ENCODE data around the gene ASPG. TPM values are rescaled to one million over a fixed set of nuclear protein-coding genes. Genes with fewer than 3 reads are reported as not detected.

The ASPG gene
- total RNA-seq, 1 experiment from 2014 or later, result 0.51 TPM

DNA sequence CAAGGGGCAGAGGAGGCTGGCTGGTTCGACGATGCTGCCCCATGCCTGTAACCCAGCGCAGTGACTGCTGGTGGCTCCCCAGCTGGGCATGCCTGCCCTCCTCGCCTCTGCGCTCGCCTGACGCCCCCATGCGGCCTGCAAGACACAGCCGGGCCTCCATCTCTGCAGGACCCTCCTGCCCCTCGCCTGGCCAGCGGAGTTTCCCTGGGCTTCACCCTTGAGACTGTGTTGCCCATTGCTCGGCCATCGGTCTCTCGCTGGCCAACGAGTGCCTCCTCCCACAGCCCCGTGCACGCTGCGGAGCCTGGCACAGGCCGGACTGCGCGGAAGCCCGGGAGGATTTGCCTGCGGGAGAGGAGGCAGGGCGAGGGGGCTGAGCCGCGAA, 17.6 kb downstream of the ASPG start:
- Histone ChIP-seq H3K27ac (no peak overlapping the region), H3K36me3 (no peaks in the 10 kb centered on the region), H3K4me1 (peaks cover 11% of the 10 kb centered on the region), H3K27me3 (peaks cover 20% of the 10 kb centered on the region), H3K9me3 (replicated peaks) (no peaks in the 10 kb centered on the region), H3K4me3 (no peak overlapping the region)
- no peak for DNase-seq

DNA sequence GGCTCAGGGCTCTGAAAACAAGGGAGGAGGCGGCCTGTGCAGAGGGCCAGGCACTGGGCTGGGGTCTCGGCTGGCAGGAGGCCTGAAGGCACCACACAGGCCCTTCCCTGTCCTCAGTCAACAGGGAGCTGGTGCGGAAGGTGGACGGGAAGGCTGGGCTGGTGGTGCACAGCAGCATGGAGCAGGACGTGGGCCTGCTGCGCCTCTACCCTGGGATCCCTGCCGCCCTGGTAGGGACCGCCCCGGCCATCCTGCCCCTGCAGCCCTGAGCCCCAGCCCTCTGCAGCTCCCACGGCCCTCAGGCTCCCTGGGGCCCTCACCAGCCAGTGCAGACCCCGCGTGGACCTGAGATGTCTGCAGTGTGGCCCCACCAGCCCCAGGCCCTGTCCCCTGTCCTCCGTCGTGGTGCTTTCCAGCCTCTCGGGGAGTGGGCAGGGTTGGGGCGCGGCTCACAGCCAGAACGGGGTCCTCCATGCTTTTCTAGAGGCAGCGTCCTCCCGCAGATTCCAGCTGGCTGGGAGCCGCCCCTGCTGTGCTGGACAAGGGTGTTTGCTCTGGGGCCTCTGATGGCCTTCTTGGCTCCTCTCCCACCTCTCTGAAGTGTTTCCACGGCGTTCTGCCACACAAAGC, 18.1 kb downstream of the ASPG start:
- no peak overlapping the region for H3K27ac ChIP-seq
- DNase-seq, result no peak
- no peak overlapping the region for H3K4me3 ChIP-seq
- H3K27me3 ChIP-seq, result peaks cover 20% of the 10 kb centered on the region
- H3K4me1 ChIP-seq, result peaks cover 11% of the 10 kb centered on the region
- H3K36me3 ChIP-seq, result no peaks in the 10 kb centered on the region
- H3K9me3 ChIP-seq (replicated peaks), result no peaks in the 10 kb centered on the region

DNA sequence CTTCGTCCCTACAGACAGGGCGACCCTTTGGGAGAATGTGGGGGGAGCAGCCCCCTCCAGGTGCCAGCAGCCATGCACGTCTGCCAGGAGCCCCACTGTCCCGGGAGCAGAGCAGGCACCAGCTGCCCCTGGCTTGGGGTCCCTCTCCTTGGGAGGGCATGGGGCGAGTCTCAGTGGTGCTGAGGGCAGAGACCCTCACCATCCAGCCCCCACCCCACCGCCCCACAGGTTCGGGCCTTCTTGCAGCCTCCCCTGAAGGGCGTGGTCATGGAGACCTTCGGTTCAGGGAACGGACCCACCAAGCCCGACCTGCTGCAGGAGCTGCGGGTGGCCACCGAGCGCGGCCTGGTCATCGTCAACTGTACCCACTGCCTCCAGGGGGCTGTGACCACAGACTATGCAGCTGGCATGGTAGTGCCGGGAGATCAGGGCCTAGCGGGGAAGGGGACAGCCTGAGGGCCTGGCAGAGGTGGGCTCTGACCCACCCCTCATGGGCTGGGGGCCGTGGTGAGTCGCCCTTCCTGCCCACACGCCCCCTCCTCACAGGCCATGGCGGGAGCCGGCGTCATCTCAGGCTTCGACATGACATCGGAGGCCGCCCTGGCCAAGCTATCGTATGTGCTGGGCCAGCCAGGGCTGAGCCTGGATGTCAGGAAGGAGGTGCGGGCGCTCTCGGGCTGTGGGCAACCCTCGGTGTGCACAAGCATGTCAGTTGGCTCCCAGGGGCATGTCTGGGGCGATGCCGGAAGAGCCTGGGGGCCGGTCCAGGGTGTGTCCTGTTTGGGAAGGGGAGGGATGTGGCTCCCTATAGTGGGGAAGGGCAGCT, 18.8 kb downstream of the ASPG start:
- peaks cover 20% of the 10 kb centered on the region for H3K27me3 ChIP-seq
- DNase-seq, result peak in 1 of 2 experiments; percentile 4
- no peak overlapping the region for H3K27ac ChIP-seq
- no peak overlapping the region for H3K4me3 ChIP-seq
- no peaks in the 10 kb centered on the region for H3K9me3 ChIP-seq (replicated peaks)
- H3K4me1 ChIP-seq, result peaks cover 10% of the 10 kb centered on the region
- no peaks in the 10 kb centered on the region for H3K36me3 ChIP-seq

DNA sequence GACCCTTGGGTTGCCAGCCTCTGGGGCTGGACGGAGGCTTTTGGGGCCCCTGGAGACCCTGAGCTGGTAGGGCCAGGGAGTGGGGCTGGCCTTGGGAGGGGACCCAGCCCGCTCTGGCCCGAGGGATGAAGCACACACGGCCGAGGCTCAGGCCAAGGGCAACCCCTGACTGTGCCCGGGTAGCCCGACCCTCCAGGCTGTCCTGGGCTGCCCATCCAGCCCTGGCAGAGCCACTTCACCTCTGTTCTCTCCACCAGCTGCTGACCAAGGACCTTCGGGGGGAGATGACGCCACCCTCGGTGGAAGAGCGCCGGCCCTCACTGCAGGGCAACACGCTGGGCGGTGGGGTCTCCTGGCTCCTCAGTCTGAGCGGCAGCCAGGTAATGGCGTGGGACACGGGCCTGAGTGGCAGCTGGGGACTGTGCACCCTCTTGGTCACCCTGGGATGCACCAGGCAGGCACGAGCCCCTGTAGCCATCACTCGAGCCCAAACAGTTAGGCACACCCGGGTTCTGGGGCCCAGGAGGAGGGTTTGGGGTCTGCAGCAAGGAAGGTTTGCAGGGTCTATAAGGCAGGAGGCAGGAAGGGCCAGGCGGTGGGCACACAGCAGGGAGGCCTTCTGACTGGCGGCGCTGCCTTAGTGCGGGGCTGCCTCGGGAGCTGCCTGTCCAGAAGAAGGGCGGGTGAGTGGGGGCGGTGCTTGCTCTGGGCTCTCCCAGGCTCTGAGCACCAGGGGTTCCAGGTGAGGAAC, 19.7 kb downstream of the ASPG start:
- DNase-seq, result peak in 1 of 2 experiments; percentile 5
- Histone ChIP-seq H3K9me3 (replicated peaks) (no peaks in the 10 kb centered on the region), H3K4me3 (no peak overlapping the region), H3K27ac (no peak overlapping the region), H3K36me3 (no peaks in the 10 kb centered on the region), H3K4me1 (peaks cover under 1% of the 10 kb centered on the region; the same call in 1 of the 2 replicates), H3K27me3 (peaks cover 20% of the 10 kb centered on the region)

DNA sequence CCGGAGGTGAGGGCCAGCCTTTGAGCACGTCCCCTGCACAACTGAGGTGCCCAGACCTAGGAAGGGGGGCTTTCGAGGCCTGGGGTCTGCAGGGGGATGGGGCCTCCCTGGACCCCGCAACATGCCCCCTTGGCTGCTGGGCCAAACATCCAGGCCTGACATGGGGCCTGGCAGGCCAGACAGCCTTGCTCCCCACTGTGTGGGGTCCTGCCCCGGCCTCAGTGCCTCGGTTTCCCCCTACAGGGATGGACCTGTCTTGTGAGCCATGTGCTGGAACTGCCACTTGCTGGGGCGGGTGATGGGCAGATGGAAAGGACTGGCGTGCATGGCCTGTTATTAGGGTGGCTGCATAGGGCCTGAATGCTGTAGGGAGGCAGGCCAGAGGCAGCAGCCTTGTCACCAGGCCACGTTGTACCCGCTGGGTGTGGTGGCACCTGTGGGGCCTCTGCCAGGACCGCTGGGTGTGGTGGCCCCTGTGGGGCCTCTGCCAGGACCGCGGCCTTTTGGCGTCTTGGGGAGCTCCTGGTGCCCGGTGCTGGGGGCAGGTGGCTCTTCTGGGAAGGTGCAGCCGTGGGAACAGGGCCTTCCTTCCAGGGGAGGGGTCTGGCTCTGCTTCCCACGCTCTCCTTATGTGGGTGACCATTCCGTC, 20.4 kb downstream of the ASPG start:
- H3K9me3 ChIP-seq (replicated peaks), result no peaks in the 10 kb centered on the region

DNA sequence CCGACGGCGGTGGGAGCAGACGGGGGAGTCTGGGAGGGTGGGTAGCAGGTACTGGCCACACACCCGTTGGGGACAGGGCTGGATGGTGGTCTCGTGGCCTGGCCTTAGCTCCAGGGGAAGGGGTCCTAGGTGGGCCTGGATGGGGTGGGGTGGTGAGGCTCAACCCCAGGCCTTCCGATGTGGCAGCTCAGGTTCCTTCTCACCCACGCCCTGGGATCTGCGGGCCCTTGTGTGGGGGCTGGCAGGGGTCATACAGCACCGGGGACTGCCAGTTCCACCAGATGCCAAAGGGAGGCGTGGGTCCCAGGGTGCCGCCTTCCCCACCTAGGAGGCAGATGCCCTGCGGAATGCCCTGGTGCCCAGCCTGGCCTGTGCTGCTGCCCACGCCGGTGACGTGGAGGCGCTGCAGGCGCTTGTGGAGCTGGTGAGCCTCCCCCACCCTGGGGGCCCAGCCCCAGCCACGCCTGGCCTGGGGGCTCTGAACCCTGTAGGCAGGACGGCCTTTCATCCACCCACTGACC, 21.0 kb downstream of the ASPG start:
- H3K36me3 ChIP-seq, result no peaks in the 10 kb centered on the region
- H3K4me1 ChIP-seq, result no peaks in the 10 kb centered on the region
- peaks cover 20% of the 10 kb centered on the region for H3K27me3 ChIP-seq
- DNase-seq, result no peak
- H3K9me3 ChIP-seq (replicated peaks), result no peaks in the 10 kb centered on the region
- no peak overlapping the region for H3K4me3 ChIP-seq
- H3K27ac ChIP-seq, result no peak overlapping the region

More for the DNA sequence above, 20.4 kb downstream of the ASPG start:
- Histone ChIP-seq H3K27me3 (peaks cover 20% of the 10 kb centered on the region), H3K4me3 (no peak overlapping the region), H3K27ac (no peak overlapping the region), H3K36me3 (no peaks in the 10 kb centered on the region), H3K4me1 (no peaks in the 10 kb centered on the region)
- peak in 1 of 2 experiments; percentile 5 for DNase-seq

DNA sequence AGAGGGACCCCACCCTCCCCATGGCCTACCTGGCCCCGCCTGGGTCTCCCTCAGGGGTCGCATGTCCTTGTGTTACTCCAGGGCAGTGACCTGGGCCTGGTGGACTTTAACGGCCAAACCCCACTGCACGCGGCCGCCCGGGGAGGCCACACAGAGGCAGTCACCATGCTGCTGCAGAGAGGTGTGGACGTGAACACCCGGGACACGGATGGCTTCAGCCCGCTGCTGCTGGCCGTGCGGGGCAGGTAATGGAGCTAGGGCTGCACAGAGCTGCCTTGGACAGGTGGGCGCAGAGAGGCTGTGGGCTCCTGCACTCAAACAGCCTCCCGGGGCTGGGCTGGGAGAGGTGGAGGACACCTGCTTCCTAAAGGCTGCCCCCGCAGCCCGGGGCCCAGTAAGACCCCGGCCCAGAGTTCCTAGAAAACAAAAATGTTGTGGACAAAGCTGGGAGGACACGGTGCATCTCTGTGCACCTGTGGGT, 21.6 kb downstream of the ASPG start:
- Histone ChIP-seq H3K27ac (no peak overlapping the region), H3K36me3 (no peaks in the 10 kb centered on the region), H3K4me3 (no peak overlapping the region), H3K9me3 (replicated peaks) (no peaks in the 10 kb centered on the region), H3K4me1 (no peaks in the 10 kb centered on the region), H3K27me3 (peaks cover 22% of the 10 kb centered on the region)
- DNase-seq, result peak in 1 of 2 experiments; percentile 4

DNA sequence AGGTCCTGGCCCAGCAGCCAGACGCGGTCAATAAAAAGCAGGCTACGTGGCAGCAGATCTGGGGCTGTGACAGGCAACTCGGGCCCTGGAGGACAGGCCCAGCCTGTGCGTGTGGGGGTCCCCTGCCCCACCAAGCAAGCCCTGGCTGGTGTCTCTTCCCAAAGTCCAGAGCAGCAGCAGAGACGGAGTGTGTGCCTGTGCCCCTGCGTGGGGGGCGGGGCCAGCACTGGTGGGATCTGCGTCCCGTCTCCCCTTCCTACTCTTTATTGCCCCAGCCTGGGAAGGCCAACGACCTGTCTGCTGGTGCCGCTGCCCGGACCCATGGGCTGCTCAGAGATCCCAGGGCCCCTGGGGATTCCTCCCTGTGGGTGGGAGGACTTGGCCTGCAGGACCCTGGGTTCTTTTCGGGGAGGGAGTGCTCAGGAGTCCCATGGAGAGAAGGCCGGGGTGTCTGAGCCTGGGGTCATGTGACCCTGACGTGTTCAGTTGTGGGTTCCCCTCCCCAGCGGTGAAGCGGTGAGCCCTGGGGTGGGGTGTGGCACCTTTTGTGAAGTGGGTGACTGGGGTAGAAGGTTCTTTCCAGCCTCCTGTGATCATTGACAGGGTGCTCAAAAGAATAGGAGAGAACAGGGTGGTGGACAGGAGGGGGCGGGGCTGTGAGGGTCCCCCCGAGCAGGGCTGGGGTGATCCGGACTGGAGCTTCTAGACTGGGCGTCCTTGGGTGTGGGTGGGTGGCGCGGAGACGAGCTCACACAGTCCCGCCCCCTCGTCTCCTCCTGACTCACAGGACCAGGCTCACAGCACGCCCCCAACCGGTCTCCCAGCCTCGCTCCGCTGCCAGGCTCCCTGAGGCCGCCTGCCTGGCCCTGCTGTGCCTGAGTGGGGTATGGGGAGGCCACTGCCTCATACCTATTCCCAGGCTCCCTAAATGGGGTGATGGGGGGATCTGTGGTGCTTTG, 22.4 kb downstream of the ASPG start:
- Histone ChIP-seq H3K36me3 (no peaks in the 10 kb centered on the region), H3K27ac (no peak overlapping the region), H3K9me3 (replicated peaks) (no peaks in the 10 kb centered on the region), H3K4me1 (no peaks in the 10 kb centered on the region), H3K27me3 (peaks cover 27% of the 10 kb centered on the region), H3K4me3 (no peak overlapping the region)
- peak; percentile 14 to 32 for DNase-seq

DNA sequence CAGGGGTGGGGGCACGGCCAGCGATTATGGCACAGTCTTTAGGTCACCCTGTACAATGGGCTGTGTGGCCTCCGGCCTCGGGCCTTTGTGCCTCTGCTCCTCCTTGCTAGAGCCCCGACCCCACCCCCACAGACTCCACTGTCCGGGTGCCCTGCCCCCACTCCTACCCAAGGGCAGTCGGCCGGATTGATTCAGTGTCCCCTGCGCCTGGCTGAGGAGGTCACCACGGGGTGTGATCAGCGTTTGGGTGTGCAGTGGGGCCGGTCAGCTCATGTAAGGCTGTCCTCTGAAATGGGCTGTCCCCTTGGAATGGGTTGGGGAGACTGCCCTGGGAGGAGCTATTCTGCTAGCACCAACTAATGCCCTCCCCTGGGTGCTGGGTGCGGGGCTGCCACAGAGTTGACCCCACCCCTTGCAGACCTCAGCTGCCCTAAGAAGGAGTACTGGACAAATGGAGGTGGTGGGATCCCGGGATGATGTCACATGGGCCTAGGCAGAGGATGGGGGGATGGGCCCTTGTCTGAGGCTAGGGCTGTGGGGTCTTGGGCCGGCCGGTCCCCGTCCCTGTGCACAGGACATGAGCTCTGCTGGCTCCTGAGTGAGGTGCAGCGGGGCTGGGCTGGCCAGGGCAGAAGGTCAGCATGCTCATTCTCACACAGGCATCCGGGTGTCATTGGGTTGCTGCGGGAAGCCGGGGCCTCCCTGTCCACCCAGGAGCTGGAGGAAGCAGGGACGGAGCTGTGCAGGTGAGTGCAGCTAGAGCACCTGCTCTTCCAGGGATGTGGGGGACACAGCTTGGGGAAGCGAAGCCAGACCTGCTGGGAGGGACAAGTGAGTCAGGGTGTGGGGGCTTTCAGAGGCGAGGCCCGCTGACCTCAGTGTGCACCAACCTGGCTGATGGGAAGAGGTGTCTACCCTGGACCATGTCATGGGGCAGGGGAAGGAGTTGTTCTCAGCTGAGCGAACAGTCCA, 23.4 kb downstream of the ASPG start:
- Histone ChIP-seq H3K4me3 (no peak overlapping the region), H3K4me1 (no peaks in the 10 kb centered on the region), H3K27ac (no peak overlapping the region), H3K9me3 (replicated peaks) (no peaks in the 10 kb centered on the region), H3K27me3 (peaks cover 27% of the 10 kb centered on the region), H3K36me3 (no peaks in the 10 kb centered on the region)
- peak in 1 of 2 experiments; percentile 5 for DNase-seq

DNA sequence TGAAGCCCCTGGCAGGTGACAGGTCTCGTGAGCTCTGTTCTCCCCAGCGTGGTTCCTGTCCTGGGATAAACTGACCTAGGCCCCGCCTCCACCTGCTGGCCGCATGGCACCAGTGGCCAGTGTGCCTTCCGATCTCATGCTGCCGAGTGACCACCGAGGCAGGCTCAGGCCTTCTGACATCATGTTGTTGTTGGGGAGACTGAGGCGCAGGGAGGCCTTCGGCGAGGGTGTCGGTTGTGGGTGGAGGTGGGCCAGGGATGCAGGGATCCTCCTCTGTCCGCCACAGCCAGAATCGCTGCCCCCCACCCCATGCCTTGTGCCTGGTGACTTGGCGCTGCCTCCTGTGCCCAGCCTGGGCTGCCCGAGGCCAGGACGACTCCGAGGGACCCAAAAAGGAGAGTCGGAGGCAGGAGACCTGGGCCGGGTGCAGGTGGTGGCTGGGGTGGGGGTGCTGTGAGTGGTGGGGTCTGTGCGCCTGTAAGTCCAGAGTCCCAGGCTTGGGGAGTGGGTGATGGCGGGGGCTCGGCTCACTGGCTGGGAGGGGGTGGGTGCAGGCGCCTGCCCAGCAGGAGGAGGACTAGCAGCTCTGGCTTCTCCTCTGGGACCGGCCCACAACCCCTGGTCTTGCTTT, 24.3 kb downstream of the ASPG start:
- no peaks in the 10 kb centered on the region for H3K36me3 ChIP-seq
- peaks cover 31% of the 10 kb centered on the region for H3K27me3 ChIP-seq
- no peak overlapping the region for H3K4me3 ChIP-seq
- H3K27ac ChIP-seq, result no peak overlapping the region
- H3K4me1 ChIP-seq, result no peaks in the 10 kb centered on the region
- H3K9me3 ChIP-seq (replicated peaks), result no peaks in the 10 kb centered on the region
- peak in 1 of 2 experiments; percentile 2 for DNase-seq

DNA sequence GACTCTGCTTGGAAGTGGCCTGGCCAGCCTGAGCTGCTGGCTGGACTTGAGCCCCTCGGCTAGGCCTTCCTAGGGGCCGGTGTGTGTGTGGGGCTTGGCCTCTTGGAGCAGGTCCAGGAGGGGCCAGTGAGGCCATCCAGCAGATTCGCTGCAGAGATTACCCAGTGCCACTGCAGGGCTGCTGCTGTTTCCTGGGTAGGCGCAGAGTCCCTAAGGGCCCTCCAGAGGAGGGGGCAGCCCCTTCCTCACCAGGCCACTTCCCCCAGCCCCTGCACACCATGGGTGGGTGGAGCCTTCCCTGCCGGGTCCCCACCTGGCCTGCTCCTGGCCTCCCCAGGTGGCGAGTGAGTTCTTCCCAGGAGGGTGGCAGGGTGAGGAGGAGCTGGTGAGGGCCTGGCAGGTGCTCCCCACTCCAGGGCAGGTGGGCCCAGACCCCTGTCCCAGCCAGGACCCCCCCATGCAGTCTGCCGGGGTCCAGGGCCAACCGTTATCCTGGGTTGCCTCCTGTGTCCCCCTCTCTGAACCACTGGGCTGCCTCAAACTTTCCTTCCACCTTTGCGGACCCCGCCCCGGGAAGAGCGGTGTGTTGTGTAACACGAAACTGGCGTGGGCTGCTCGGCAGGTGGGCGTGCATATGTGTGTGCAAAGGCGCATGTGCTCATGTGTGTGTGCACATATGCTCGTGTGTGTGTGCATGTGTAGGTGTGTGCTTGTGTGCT, 25.1 kb downstream of the ASPG start:
- H3K27ac ChIP-seq, result no peak overlapping the region
- H3K9me3 ChIP-seq (replicated peaks), result no peaks in the 10 kb centered on the region
- peak in 1 of 2 experiments; percentile 18 for DNase-seq
- H3K27me3 ChIP-seq, result peaks cover 30% of the 10 kb centered on the region; the same call in 1 of the 2 replicates
- H3K4me1 ChIP-seq, result no peaks in the 10 kb centered on the region
- H3K4me3 ChIP-seq, result no peak overlapping the region
- no peaks in the 10 kb centered on the region for H3K36me3 ChIP-seq
